ENCODE data around the gene PCED1A.
A peak's percentile ranks its signal among the peaks of the same experiment; 100 is the strongest.

Gene PCED1A, protein sequence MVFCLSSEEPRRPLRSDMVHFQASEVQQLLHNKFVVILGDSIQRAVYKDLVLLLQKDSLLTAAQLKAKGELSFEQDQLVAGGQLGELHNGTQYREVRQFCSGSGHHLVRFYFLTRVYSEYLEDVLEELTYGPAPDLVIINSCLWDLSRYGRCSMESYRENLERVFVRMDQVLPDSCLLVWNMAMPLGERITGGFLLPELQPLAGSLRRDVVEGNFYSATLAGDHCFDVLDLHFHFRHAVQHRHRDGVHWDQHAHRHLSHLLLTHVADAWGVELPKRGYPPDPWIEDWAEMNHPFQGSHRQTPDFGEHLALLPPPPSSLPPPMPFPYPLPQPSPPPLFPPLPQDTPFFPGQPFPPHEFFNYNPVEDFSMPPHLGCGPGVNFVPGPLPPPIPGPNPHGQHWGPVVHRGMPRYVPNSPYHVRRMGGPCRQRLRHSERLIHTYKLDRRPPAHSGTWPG

GRCh38 chr20:2840138-2840966 lies at the start of gene PCED1A, which contains the start of gene VPS16:
TSS of gene PCED1A (minus strand) at chr20:2840655. CDS start at chr20:2839912, 743 bp downstream.
TSS of gene VPS16 (plus strand) at chr20:2840745. CDS start at chr20:2840775, 30 bp downstream.
- peak; percentile 69 to 79 for DNase-seq (ENCODE audit: low read depth in 2 of 2, low spot score in 1 of 2)

GRCh38 chr20:2889797-2890196 lies 49.3 kb upstream of the PCED1A start:
- no peak for DNase-seq (ENCODE audit: low read depth in 2 of 2, low spot score in 1 of 2)

GRCh38 chr20:2889209-2889608 lies 48.8 kb upstream of the PCED1A start:
- no peak for DNase-seq (ENCODE audit: low read depth in 2 of 2, low spot score in 1 of 2)

- no peak for DNase-seq (ENCODE audit: low read depth in 2 of 2, low spot score in 1 of 2)
Observed at GRCh38 chr20:2888224-2888955, 47.9 kb upstream of the PCED1A start.

- no peak for DNase-seq (ENCODE audit: low read depth in 2 of 2, low spot score in 1 of 2)
Observed at GRCh38 chr20:2887715-2888114, 47.3 kb upstream of the PCED1A start.

- no peak for DNase-seq (ENCODE audit: low read depth in 2 of 2, low spot score in 1 of 2)
Observed at GRCh38 chr20:2883726-2884637, 43.5 kb upstream of the PCED1A start.

DNA sequence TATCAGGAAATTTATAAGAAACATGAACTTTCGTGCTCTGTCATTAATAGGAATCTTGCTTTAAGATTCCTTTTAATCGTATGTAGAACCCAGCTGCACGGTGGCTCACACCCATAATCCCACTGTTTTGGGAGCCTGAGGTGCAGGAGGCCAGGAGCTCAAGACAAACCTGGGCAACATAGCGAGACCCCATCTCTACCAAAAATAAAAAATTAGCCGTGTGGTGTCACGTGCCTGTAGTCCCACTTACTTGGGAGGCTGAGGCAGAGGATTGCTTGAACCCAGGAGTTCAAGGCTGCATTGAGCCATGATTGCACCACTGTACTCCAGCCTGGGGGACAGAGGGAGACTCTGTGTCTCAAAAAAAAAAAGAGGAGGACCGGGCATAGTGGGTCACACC lies 40.2 kb upstream of the PCED1A start:
- no peak for DNase-seq (ENCODE audit: low read depth in 2 of 2, low spot score in 1 of 2)

DNA sequence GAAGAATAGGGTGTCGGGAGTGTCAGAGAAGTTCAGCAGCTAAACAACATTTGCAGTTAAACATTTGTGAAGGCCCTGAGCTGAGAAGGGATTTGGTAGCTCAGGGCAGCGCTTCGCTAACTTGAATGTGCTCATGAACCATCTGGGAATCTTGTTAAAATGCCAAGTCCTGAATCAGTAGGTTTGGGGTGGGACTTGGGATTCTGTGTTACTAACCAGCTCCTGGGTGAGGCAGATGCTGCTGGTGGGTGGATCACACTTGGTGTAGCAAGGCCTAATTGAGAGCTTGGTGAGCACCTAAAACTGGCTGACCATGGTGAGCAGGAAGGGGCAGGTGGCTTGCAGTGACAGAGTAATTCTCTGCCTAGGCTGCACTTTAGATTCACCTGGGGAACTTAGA lies 38.7 kb upstream of the PCED1A start:
- DNase-seq (ENCODE audit: low read depth in 2 of 2, low spot score in 1 of 2): no peak

- DNase-seq (ENCODE audit: low read depth in 2 of 2, low spot score in 1 of 2): no peak
Observed at GRCh38 chr20:2878515-2878914, 38.1 kb upstream of the PCED1A start.

- DNase-seq (ENCODE audit: low read depth in 2 of 2, low spot score in 1 of 2): no peak
Observed at GRCh38 chr20:2875690-2876203, 35.3 kb upstream of the PCED1A start.

DNA sequence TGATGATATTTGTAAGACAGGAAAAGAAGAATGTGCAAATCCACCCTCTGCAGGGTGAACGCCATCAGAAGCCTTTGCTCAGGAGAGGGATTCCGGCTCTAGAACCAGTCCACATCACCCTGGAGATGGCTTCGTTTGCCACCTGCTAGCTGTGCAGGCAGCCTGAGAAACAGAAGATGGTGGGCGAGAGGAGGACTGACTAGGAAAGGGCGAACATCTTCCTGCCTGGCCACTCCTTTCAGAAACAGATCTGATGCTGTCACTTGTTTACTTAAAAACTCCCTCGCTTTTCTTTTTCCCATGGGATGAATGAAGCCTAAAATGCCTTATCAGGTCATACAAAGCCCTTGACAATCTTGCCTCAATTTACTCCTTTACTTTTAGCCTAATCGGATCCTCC lies 34.0 kb upstream of the PCED1A start:
- no peak for DNase-seq (ENCODE audit: low read depth in 2 of 2, low spot score in 1 of 2)

DNA sequence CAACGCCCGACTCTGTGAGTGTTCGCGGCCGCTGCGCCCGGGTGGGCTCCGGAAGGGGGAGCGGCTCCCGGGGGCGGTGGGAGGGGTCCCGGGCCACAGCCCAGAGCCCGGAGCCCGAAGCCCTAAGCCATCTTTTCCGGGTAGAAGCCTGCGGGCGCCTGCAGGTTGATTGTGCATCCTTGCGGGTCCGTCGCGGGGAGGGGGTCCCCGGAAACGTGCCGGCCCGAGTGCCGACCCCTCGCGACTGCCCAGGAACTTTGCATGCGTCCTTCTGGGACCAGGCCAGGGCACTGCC lies 33.2 kb upstream of the PCED1A start:
- peak in 1 of 2 donors; percentile 45 for DNase-seq (ENCODE audit: low read depth in 2 of 2, low spot score in 1 of 2)

GRCh38 chr20:2873010-2873746 lies 32.7 kb upstream of the PCED1A start, which contains the start of gene PTPRA:
TSS of gene PTPRA (plus strand) at chr20:2873481. CDS start at chr20:2964278, 90,797 bp downstream.
- DNase-seq (ENCODE audit: low read depth in 2 of 2, low spot score in 1 of 2): peak; percentile 77 to 86

- DNase-seq (ENCODE audit: low read depth in 2 of 2, low spot score in 1 of 2): peak; percentile 48 to 59
Observed at GRCh38 chr20:2872459-2873009, 32.1 kb upstream of the PCED1A start.

DNA sequence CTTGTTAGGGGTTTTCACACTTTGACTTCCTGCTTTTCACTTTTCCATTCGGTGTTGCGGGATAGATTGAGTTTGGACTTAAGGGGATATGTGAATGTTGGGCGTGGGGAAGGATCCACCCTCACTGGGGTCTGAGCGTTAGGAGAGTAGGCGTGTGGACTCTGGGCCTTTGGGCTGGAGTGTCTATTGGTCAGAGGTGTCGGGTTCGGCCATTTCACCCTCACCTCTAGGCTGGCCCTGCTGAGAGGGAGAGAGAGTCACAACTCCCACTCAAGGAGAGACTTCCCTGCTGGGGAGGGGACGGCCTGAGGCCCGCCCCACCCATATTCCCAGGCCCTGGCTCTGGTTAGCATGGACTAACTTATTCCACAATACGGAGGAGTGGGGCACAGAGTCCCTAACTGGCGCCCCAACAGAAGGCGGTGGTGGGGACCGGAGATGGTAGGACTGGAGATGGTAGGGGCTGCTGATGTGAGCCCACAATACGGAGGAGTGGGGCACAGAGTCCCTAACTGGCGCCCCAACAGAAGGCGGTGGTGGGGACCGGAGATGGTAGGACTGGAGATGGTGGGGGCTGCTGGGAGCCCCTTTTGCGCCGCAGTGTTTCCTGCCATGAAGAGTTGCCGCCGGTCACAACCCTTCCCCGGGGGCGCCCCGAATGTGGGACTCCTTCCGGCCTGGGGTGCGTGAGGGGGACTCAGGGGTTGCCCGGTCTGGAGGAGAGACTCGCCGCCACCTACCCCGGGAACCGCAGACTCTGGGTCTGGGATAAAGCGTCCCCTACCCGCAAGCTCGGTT lies 31.4 kb upstream of the PCED1A start:
- peak in 1 of 2 donors; percentile 9 for DNase-seq (ENCODE audit: low read depth in 2 of 2, low spot score in 1 of 2)

- DNase-seq (ENCODE audit: low read depth in 2 of 2, low spot score in 1 of 2): no peak
Observed at GRCh38 chr20:2871111-2871465, 30.6 kb upstream of the PCED1A start.

DNA sequence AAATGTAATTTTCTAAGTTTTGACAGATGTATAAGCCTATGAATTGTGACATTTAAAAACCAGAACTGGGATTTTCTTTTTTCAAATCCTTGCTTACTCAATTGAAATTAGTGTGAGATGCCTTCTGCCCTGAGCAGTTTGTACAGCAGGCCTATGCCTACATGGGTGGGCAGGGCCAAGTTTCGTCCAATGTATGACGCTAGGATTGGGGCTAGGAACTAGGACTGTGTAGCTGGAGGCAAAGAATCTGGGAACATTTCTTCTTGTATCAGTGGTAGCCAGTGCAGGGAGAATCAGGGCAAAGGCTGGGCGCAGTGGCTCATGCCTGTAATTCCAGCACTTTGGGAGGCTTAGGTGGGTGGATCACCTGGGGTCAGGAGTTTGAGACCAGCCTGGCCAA lies 28.9 kb upstream of the PCED1A start:
- DNase-seq (ENCODE audit: low read depth in 2 of 2, low spot score in 1 of 2): no peak

DNA sequence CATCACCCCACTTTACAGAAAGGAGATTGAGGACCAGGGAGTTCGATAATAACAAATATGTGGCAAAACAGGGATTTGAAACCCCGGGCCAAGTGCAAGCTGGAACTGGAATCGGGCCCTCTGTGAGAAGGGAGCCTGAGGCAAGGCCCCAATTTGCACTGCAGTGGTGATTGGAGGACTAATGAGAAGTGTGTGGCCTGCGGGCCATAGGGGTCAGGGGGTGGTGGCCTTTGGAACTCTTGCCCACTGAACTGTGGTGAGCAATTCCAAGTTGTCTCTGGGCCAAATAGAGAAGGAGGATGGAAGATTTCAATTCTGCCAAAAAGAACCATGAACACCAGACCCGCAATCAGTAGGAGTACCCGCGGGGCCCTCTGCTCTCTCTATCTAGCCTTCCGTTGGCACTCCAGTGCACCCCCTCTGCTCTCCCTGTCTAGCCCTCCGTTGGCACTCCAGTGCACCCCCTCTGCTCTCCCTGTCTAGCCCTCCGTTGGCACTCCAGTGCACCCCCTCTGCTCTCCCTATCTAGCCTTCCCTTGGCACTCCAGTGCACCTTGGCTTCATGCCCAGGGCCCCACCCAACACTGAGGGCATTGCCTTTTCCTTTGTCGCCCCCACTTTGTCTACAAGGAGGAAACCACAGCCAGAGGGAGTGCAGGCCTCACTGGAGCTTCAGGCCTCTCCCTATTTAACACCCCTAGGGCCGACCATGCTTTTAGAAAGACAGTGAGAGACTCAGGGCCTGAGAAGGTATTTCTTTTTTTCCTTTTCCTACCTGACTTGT lies 26.8 kb upstream of the PCED1A start:
- no peak for DNase-seq (ENCODE audit: low read depth in 2 of 2, low spot score in 1 of 2)
